Neural progenitor cell (in vitro differentiated cells): Measurements from ENCODE around the gene CD164L2.

Experiments
- EZH2 ChIP-seq: fragments of 200-600 bp; sonication (generic); IDR thresholded peaks from 2 replicates; pipeline ENCODE4 v1.6.1; 2017; ENCODE audit warnings: antibody characterized with exemption, mild to moderate bottlenecking, moderate library complexity
- EZH2phosphoT487 ChIP-seq: fragments of 200-600 bp; sonication (generic); IDR thresholded peaks from 2 replicates; pipeline ENCODE4 v1.6.1; 2017; ENCODE audit warnings: antibody characterized with exemption
- TF ChIP-seq, protein P1 (sequence below): fragments of 200-600 bp; sonication (generic); IDR thresholded peaks from 2 replicates; pipeline ENCODE4 v1.5.1; 2017; ENCODE audit warnings: antibody characterized with exemption, mild to moderate bottlenecking

DNA sequence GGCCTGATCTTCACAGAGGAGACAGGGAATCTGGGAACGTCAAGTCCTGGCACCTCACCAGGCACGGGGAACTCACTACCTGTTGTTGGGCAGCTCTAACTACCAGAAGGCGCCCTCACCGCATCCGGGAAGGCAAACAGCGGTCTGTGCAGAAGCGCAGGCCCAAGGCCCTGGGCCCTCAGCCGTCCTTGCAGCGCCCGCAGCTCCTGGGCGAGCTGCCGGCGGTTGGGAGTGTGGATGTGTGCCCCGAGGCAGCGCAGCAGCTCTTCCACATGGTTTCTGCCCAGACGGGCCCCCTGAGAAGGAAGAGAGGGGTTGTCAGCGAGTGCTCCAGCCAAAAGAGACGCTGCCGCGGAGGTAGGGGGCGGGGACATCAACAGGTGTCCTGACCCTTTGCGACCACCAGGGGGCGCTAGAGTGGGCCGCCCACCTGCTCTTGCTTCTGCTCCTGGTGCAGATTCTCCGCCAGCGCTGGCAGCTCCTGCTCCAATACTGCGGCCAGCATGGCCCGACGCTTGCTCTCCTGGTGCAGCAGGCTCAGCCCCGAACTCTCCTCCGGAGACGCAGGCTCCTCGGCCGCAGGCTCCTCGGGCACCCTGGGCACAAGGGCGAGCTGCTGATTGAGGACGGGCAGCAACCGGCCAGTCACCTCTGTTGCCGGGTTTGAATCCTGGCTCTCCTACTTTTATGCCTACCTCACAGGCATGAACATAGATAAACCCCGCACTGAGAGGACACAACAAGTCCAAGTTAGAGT lies 25.7 kb downstream of the CD164L2 start:
- TF ChIP-seq, protein P1, sequence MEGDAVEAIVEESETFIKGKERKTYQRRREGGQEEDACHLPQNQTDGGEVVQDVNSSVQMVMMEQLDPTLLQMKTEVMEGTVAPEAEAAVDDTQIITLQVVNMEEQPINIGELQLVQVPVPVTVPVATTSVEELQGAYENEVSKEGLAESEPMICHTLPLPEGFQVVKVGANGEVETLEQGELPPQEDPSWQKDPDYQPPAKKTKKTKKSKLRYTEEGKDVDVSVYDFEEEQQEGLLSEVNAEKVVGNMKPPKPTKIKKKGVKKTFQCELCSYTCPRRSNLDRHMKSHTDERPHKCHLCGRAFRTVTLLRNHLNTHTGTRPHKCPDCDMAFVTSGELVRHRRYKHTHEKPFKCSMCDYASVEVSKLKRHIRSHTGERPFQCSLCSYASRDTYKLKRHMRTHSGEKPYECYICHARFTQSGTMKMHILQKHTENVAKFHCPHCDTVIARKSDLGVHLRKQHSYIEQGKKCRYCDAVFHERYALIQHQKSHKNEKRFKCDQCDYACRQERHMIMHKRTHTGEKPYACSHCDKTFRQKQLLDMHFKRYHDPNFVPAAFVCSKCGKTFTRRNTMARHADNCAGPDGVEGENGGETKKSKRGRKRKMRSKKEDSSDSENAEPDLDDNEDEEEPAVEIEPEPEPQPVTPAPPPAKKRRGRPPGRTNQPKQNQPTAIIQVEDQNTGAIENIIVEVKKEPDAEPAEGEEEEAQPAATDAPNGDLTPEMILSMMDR = peak; percentile 91
- no peak for TF ChIP-seq EZH2
- TF ChIP-seq EZH2phosphoT487 = peak; percentile 35
